ENCODE measurements around the gene SCUBE1.

DNA sequence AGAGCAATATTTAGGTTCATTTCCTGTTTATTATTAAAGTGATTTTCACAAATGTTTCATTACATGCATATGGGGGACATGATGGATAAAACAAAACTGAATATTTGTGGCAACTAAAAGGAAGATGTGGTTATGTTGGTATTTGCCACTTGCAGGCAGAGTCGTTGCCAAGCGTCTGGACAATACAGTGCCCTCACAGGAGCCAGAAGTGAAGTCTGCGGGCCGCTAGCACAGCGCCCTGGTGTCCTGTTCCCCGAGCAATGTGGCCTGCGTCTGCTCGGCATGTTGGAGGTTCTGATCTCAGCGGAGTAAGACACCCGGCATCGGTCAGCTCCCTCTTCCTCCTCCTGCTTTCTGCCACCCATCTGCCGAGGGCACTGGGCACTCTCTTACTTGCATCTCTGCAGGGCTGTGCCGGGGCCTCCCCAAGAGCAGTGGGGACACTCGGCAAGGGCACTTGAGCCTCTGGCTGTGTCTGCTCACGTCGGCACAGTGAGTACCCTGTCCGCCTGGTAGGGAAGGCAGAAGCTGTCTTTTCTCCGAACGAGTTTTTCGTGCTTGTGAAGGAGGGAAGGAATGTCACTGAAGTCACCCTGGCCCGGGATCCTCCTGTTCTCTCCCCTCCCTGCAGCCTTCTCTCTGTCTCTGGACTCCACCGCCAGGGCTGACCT lies 145.8 kb downstream of the SCUBE1 start:
- TF ChIP-seq SIN3A (conservative IDR thresholded peaks at IDR 0.05 in 1 of 2, IDR thresholded peaks at IDR 0.05 in 1 of 2; ENCODE audit: low read depth in 1 of 2, low read length in 2 of 2) (no peak), USF2 (IDR thresholded peaks at IDR 0.05; ENCODE audit: low read length) (no peak), RAD21 (IDR thresholded peaks at IDR 0.05 in 1 of 2, conservative IDR thresholded peaks at IDR 0.05 in 1 of 2; ENCODE audit: low read depth in 2 of 2, low read length in 2 of 2) (no peak), BACH1 (IDR thresholded peaks at IDR 0.05; ENCODE audit: low read length) (no peak)
- TF ChIP-seq, protein P1, sequence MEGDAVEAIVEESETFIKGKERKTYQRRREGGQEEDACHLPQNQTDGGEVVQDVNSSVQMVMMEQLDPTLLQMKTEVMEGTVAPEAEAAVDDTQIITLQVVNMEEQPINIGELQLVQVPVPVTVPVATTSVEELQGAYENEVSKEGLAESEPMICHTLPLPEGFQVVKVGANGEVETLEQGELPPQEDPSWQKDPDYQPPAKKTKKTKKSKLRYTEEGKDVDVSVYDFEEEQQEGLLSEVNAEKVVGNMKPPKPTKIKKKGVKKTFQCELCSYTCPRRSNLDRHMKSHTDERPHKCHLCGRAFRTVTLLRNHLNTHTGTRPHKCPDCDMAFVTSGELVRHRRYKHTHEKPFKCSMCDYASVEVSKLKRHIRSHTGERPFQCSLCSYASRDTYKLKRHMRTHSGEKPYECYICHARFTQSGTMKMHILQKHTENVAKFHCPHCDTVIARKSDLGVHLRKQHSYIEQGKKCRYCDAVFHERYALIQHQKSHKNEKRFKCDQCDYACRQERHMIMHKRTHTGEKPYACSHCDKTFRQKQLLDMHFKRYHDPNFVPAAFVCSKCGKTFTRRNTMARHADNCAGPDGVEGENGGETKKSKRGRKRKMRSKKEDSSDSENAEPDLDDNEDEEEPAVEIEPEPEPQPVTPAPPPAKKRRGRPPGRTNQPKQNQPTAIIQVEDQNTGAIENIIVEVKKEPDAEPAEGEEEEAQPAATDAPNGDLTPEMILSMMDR (IDR thresholded peaks at IDR 0.05; ENCODE audit: control extremely low read depth in 1 of 3, insufficient read depth in 1 of 3, low read depth in 1 of 3, low read length in 3 of 3) = no peak
